Raji (cell line): ENCODE data around the gene SYT8.

ENCODE experiments used
- POLR2A ChIP-seq: IDR thresholded peaks from 2 replicates; pipeline ENCODE4 v1.6.1; 2011; ENCODE audit warnings: low read depth, low read length, control low read depth; ENCODE audit not compliant: insufficient read depth

Gene SYT8

GRCh38 chr11:1828542-1828941 lies 6.2 kb upstream of the SYT8 start:
- TF ChIP-seq POLR2A, result no peak

GRCh38 chr11:1829039-1829820 lies 5.6 kb upstream of the SYT8 start:
- no peak for TF ChIP-seq POLR2A

GRCh38 chr11:1830004-1830321 lies 4.8 kb upstream of the SYT8 start:
- TF ChIP-seq POLR2A, result no peak

- TF ChIP-seq POLR2A, result no peak
Observed at GRCh38 chr11:1830322-1831223, 4.2 kb upstream of the SYT8 start.

GRCh38 chr11:1831338-1832210 lies 3.2 kb upstream of the SYT8 start:
- no peak for TF ChIP-seq POLR2A

DNA sequence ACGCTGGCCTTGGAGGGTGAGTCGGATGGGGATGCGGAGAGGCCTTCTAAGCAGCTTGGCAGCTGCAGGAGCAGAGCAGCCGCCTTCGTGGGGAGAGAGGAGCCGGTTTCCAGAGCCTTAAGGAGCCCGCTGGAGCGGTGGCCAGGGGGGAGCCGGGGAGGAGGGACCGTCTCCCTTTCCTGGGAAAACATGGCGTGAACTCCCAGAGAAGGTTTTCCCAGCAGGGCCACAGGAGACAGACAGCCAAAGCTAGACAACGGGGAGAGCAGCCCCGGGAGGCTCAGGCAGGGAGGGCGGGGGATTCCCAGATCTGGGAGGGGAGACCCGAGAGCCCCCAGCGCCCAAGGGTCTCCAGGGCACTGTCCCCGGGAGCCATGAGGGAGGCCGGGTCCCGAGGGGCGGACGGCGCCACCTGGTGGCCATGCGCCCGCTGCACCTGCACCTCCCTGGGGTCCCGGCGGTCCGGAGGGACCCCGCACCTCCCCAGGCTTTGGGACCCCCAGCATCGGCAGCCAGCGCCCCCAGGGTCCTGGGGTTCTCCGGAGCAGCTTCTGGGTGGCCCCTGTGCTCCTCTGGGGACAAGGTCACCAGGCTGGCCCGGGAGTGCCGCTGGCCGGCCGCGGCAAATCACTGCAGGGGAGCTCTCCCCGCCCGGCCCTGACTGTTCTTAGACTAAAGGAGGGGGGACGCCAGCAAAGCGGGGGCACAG lies 2.4 kb upstream of the SYT8 start:
- TF ChIP-seq POLR2A, result no peak

DNA sequence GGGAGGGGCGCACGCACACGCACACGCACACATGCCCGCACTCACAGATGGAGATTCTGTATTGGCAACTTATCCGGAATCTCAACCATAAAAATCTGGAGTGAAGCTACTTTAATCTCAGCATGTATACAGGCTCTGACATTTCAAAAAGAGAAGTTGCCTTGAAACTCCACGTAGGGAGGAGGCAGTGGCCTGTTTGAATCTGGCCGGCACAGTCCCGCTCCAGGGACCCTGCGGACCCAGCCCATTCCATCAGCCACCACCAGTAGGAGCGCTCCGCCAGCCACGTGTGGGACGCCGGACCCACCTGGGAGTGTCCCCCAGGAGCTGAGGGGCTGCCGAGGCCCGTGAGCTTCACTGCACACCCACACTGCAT lies 1.9 kb upstream of the SYT8 start:
- no peak for TF ChIP-seq POLR2A

GRCh38 chr11:1834062-1834610 lies 654 bp upstream of the SYT8 start:
- TF ChIP-seq POLR2A, result no peak

DNA sequence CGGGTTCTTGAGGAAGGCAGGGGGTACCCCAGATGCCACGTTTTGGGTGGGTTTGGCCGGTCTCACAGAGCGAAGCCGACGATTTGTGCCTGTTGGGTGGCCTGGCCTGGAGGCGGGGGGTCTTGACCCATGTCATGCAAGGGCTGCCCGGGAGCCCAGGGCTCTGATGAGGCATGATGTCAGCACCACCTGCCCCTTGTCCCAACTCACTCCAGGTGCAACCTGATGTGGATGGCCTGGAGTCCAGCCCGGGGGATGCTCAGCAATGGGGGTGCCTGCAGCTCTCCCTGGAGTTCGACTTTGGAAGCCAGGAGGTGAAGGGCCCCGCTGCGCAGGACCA lies 851 bp downstream of the SYT8 start:
- TF ChIP-seq POLR2A, result no peak

DNA sequence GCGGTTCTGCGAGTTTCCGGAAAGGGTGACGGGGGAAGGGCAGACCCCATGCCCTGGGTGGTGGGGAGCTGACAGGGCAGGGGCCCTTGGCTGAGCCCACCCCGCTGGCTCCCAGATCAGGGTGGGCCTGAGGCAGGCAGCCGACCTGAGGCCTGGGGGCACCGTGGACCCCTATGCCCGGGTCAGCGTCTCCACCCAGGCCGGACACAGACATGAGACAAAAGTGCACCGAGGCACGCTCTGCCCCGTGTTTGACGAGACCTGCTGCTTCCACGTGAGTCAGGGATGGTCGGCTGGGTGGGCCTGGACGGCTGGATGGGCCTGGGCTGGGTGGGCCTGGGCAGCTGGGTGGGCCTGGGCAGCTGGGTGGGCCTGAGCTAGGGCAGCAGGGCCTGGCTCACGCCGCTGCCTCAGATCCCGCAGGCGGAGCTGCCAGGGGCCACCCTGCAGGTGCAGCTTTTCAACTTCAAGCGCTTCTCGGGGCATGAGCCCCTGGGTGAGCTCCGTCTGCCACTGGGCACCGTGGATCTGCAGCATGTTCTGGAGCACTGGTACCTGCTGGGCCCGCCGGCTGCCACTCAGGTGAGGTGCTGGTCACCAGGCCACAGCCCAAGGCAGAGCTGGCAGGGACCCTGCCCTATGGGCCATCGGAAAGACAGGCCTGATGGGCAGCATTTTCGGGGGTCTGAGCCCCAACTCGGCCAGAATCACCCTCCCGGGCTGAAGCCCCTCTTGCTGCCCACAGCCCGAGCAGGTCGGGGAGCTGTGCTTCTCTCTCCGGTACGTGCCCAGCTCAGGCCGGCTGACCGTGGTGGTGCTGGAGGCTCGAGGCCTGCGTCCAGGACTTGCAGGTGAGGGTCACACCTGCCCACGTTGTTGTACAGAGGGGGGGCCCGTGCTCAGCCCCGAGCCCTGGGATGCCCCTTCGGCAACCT lies 1.5 kb downstream of the SYT8 start:
- TF ChIP-seq POLR2A, result no peak

DNA sequence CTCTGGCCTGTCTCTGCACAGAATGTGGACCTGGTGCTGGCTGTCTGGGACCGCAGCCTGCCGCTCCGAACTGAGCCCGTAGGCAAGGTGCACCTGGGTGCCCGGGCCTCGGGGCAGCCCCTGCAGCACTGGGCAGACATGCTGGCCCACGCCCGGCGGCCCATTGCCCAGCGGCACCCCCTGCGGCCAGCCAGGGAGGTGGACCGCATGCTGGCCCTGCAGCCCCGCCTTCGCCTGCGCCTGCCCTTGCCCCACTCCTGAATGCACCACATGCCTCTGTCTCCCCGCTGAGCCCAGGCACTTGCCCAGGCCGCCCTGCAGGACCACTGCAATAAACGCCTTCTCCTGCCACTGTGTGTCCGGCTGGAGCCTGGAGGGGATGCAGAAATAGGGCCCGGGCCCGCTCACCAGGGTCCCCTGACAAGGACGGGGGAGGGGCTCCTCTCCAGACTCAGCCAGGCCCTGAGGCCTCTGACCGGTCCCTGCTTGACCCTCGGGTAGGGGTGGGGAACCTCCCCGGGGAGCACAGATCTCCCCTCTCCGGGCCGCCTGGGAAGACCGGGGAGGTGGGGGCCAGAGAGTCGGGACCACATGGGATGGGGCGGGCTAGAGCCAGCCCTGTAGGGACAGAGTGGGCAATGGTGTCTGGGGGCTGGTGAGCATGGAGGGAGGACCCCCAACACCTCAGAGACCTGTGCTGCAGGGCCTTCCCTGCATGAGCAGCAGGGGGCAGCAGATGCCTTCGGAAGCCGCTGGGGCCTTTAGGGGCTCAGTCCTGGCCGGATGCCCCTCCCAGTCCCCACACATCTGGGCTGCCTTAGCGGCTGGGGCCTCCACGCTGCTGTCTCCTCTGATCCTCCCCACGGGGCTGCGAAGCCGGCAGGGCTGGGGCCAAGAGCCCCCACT lies 2.6 kb downstream of the SYT8 start:
- no peak for TF ChIP-seq POLR2A

- TF ChIP-seq POLR2A, result no peak
Observed at GRCh38 chr11:1838077-1838425, 3.3 kb downstream of the SYT8 start.
